Measurements from ENCODE around the gene SOAT1. TPM values are rescaled to one million over a fixed set of nuclear protein-coding genes. Genes with fewer than 3 reads are reported as not detected.

Gene SOAT1
- total RNA-seq, 1 experiment from 2014 or later, result 28.4 TPM

Other genes starting within 250 kb of the SOAT1 start
- gene TOR3A, start 211.7 kb upstream of the SOAT1 start, total RNA-seq (2022), result 24.9 and 31.3 TPM in 2 replicates
- gene ABL2, start 64.1 kb upstream of the SOAT1 start, total RNA-seq (2022), result 109 and 160 TPM in 2 replicates
- 1.1 and 1.7 TPM in 2 replicates for gene AXDND1, start 72.2 kb downstream of the SOAT1 start, total RNA-seq (2022)

Measured in MCF 10A (cell line).